Measurements from ENCODE around the gene ATXN2L. TPM values are rescaled to one million over a fixed set of nuclear protein-coding genes. Genes with fewer than 3 reads are reported as not detected.
"Not testable (repeated sequence)": the region's sequence is repeated elsewhere in the genome, so short reads cannot be mapped to it uniquely, and the experiment has no call there.

ATXN2L gene
- total and polyA plus RNA-seq, 2 donors: 22.6 to 83.6 TPM

GRCh38 chr16:28863929-28864793, 41.4 kb downstream of the ATXN2L start:
- Histone ChIP-seq H3K27me3 (ENCODE audit: control insufficient read depth in 2 of 2, insufficient read depth in 1 of 2, low read length in 1 of 2) (no peaks in the 10 kb centered on the region), H3K4me1 (ENCODE audit: control insufficient read depth in 2 of 2, insufficient read depth in 2 of 2, low read length in 2 of 2) (peaks cover 0 to 25% of the 10 kb centered on the region in 2 donors), H3K27ac (ENCODE audit: low read depth in 1 of 2, low read length in 1 of 2) (peak overlapping the region; percentile 94 to 99), H3K36me3 (ENCODE audit: control insufficient read depth in 2 of 2, insufficient read depth in 2 of 2, low read length in 1 of 2) (peaks cover 24 to 31% of the 10 kb centered on the region in 2 donors), H3K4me3 (ENCODE audit: low read length in 2 of 2) (peak overlapping the region; percentile 83 to 96), H3K9me3 (ENCODE audit: control insufficient read depth in 2 of 2, insufficient read depth in 1 of 2, low read length in 1 of 2) (no peaks in the 10 kb centered on the region)
- DNase-seq (ENCODE audit: low read depth in 6 of 9, low spot score in 9 of 9): peak in 1 of 9 donors; percentile 27
- WGBS: 6% methylated on average over 42 of the region's 42 CpGs

GRCh38 chr16:28865001-28865688, 42.3 kb downstream of the ATXN2L start:
- no peak for DNase-seq (ENCODE audit: low read depth in 6 of 9, low spot score in 9 of 9)
- Histone ChIP-seq H3K4me3 (ENCODE audit: low read length in 2 of 2) (no peak overlapping the region), H3K36me3 (ENCODE audit: control insufficient read depth in 2 of 2, insufficient read depth in 2 of 2, low read length in 1 of 2) (peaks cover 33 to 41% of the 10 kb centered on the region in 2 donors), H3K27ac (ENCODE audit: low read depth in 1 of 2, low read length in 1 of 2) (no peak overlapping the region), H3K9me3 (ENCODE audit: control insufficient read depth in 2 of 2, insufficient read depth in 1 of 2, low read length in 1 of 2) (no peaks in the 10 kb centered on the region), H3K4me1 (ENCODE audit: control insufficient read depth in 2 of 2, insufficient read depth in 2 of 2, low read length in 2 of 2) (peaks cover 0 to 25% of the 10 kb centered on the region in 2 donors), H3K27me3 (ENCODE audit: control insufficient read depth in 2 of 2, insufficient read depth in 1 of 2, low read length in 1 of 2) (no peaks in the 10 kb centered on the region)
- 98% methylated on average over 12 of the region's 12 CpGs for WGBS

- Histone ChIP-seq H3K27ac (ENCODE audit: low read depth in 1 of 2, low read length in 1 of 2) (no peak overlapping the region), H3K9me3 (ENCODE audit: control insufficient read depth in 2 of 2, insufficient read depth in 1 of 2, low read length in 1 of 2) (no peaks in the 10 kb centered on the region), H3K4me3 (ENCODE audit: low read length in 2 of 2) (no peak overlapping the region), H3K36me3 (ENCODE audit: control insufficient read depth in 2 of 2, insufficient read depth in 2 of 2, low read length in 1 of 2) (peaks cover 41 to 48% of the 10 kb centered on the region in 2 donors), H3K27me3 (ENCODE audit: control insufficient read depth in 2 of 2, insufficient read depth in 1 of 2, low read length in 1 of 2) (no peaks in the 10 kb centered on the region), H3K4me1 (ENCODE audit: control insufficient read depth in 2 of 2, insufficient read depth in 2 of 2, low read length in 2 of 2) (peaks cover 0 to 25% of the 10 kb centered on the region in 2 donors)
- no peak for DNase-seq (ENCODE audit: low read depth in 6 of 9, low spot score in 9 of 9)
- 94% methylated on average over 32 of the region's 32 CpGs for WGBS
Measured at GRCh38 chr16:28865722-28866453, 43.1 kb downstream of the ATXN2L start.

GRCh38 chr16:28866454-28866804, 43.6 kb downstream of the ATXN2L start:
- Histone ChIP-seq H3K27me3 (ENCODE audit: control insufficient read depth in 2 of 2, insufficient read depth in 1 of 2, low read length in 1 of 2) (no peaks in the 10 kb centered on the region), H3K4me1 (ENCODE audit: control insufficient read depth in 2 of 2, insufficient read depth in 2 of 2, low read length in 2 of 2) (peaks cover 0 to 25% of the 10 kb centered on the region in 2 donors), H3K4me3 (ENCODE audit: low read length in 2 of 2) (no peak overlapping the region), H3K36me3 (ENCODE audit: control insufficient read depth in 2 of 2, insufficient read depth in 2 of 2, low read length in 1 of 2) (peaks cover 46 to 54% of the 10 kb centered on the region in 2 donors), H3K27ac (ENCODE audit: low read depth in 1 of 2, low read length in 1 of 2) (no peak overlapping the region), H3K9me3 (ENCODE audit: control insufficient read depth in 2 of 2, insufficient read depth in 1 of 2, low read length in 1 of 2) (peaks cover 0 to under 1% of the 10 kb centered on the region in 2 donors)
- no peak for DNase-seq (ENCODE audit: low read depth in 6 of 9, low spot score in 9 of 9)
- WGBS: 96% methylated on average over 17 of the region's 17 CpGs

- H3K4me3 ChIP-seq (ENCODE audit: low read length in 2 of 2): no peak overlapping the region
- peaks cover 53 to 61% of the 10 kb centered on the region in 2 donors for H3K36me3 ChIP-seq (ENCODE audit: control insufficient read depth in 2 of 2, insufficient read depth in 2 of 2, low read length in 1 of 2)
- no peak for DNase-seq (ENCODE audit: low read depth in 6 of 9, low spot score in 9 of 9)
- peaks cover 0 to 21% of the 10 kb centered on the region in 2 donors for H3K4me1 ChIP-seq (ENCODE audit: control insufficient read depth in 2 of 2, insufficient read depth in 2 of 2, low read length in 2 of 2)
- no peak overlapping the region for H3K27ac ChIP-seq (ENCODE audit: low read depth in 1 of 2, low read length in 1 of 2)
- 97% methylated on average over 13 of the region's 13 CpGs for WGBS
- peaks cover 0 to 2% of the 10 kb centered on the region in 2 donors for H3K9me3 ChIP-seq (ENCODE audit: control insufficient read depth in 2 of 2, insufficient read depth in 1 of 2, low read length in 1 of 2)
- H3K27me3 ChIP-seq (ENCODE audit: control insufficient read depth in 2 of 2, insufficient read depth in 1 of 2, low read length in 1 of 2): no peaks in the 10 kb centered on the region
Measured at GRCh38 chr16:28867241-28867640, 44.4 kb downstream of the ATXN2L start.

GRCh38 chr16:28867646-28868045, 44.8 kb downstream of the ATXN2L start:
- not testable (repeated sequence) for H3K4me3 ChIP-seq (ENCODE audit: low read length in 2 of 2); DNase-seq (ENCODE audit: low read depth in 6 of 9, low spot score in 9 of 9); H3K27me3 ChIP-seq (ENCODE audit: control insufficient read depth in 2 of 2, insufficient read depth in 1 of 2, low read length in 1 of 2); H3K27ac ChIP-seq (ENCODE audit: low read depth in 1 of 2, low read length in 1 of 2); H3K9me3 ChIP-seq (ENCODE audit: control insufficient read depth in 2 of 2, insufficient read depth in 1 of 2, low read length in 1 of 2)
- 98% methylated on average over 9 of the region's 9 CpGs for WGBS
- Histone ChIP-seq H3K4me1 (ENCODE audit: control insufficient read depth in 2 of 2, insufficient read depth in 2 of 2, low read length in 2 of 2) (peaks cover 0 to 16% of the 10 kb centered on the region in 2 donors), H3K36me3 (ENCODE audit: control insufficient read depth in 2 of 2, insufficient read depth in 2 of 2, low read length in 1 of 2) (peaks cover 57 to 65% of the 10 kb centered on the region in 2 donors)

GRCh38 chr16:28869201-28869600, 46.4 kb downstream of the ATXN2L start:
- Histone ChIP-seq H3K9me3 (ENCODE audit: control insufficient read depth in 2 of 2, insufficient read depth in 1 of 2, low read length in 1 of 2) (peaks cover 0 to 2% of the 10 kb centered on the region in 2 donors), H3K4me3 (ENCODE audit: low read length in 2 of 2) (no peak overlapping the region), H3K27me3 (ENCODE audit: control insufficient read depth in 2 of 2, insufficient read depth in 1 of 2, low read length in 1 of 2) (no peaks in the 10 kb centered on the region), H3K27ac (ENCODE audit: low read depth in 1 of 2, low read length in 1 of 2) (no peak overlapping the region), H3K36me3 (ENCODE audit: control insufficient read depth in 2 of 2, insufficient read depth in 2 of 2, low read length in 1 of 2) (peaks cover 66 to 81% of the 10 kb centered on the region in 2 donors), H3K4me1 (ENCODE audit: control insufficient read depth in 2 of 2, insufficient read depth in 2 of 2, low read length in 2 of 2) (peaks cover 0 to 10% of the 10 kb centered on the region in 2 donors)
- no peak for DNase-seq (ENCODE audit: low read depth in 6 of 9, low spot score in 9 of 9)
- WGBS: 98% methylated on average over 11 of the region's 11 CpGs

- Histone ChIP-seq H3K27me3 (ENCODE audit: control insufficient read depth in 2 of 2, insufficient read depth in 1 of 2, low read length in 1 of 2) (no peaks in the 10 kb centered on the region), H3K9me3 (ENCODE audit: control insufficient read depth in 2 of 2, insufficient read depth in 1 of 2, low read length in 1 of 2) (peaks cover 0 to 2% of the 10 kb centered on the region in 2 donors), H3K27ac (ENCODE audit: low read depth in 1 of 2, low read length in 1 of 2) (no peak overlapping the region), H3K4me3 (ENCODE audit: low read length in 2 of 2) (no peak overlapping the region), H3K36me3 (ENCODE audit: control insufficient read depth in 2 of 2, insufficient read depth in 2 of 2, low read length in 1 of 2) (peaks cover 57 to 68% of the 10 kb centered on the region in 2 donors), H3K4me1 (ENCODE audit: control insufficient read depth in 2 of 2, insufficient read depth in 2 of 2, low read length in 2 of 2) (peaks cover 0 to 14% of the 10 kb centered on the region in 2 donors)
- 97% methylated on average over 15 of the region's 15 CpGs for WGBS
- no peak for DNase-seq (ENCODE audit: low read depth in 6 of 9, low spot score in 9 of 9)
Measured at GRCh38 chr16:28872952-28873351, 50.2 kb downstream of the ATXN2L start.
